ENCODE data around the gene FXYD1.

DNA sequence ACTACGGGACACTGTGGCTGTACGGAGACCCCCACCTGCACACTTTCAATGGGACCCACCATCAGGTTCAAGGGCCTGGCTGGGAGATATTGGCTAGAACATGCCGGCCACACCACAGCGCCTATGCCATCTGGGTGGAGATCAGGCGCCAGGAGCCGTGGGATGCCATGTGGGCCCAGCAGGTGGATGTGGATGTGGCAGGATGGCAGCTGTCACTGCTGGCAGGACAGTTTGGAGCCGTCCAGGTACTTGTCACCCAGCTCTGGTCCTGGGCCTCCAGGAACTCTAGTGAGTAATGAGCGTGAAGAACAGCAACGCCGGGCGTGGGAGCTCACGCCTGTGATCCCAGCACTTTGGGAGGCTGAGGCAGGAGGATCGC lies 38.7 kb upstream of the FXYD1 start:
- TF ChIP-seq POLR2AphosphoS5 (IDR thresholded peaks at IDR 0.05) (no peak), EP300 (IDR thresholded peaks at IDR 0.05; ENCODE audit: low read depth) (no peak)
- TF ChIP-seq, protein P1, sequence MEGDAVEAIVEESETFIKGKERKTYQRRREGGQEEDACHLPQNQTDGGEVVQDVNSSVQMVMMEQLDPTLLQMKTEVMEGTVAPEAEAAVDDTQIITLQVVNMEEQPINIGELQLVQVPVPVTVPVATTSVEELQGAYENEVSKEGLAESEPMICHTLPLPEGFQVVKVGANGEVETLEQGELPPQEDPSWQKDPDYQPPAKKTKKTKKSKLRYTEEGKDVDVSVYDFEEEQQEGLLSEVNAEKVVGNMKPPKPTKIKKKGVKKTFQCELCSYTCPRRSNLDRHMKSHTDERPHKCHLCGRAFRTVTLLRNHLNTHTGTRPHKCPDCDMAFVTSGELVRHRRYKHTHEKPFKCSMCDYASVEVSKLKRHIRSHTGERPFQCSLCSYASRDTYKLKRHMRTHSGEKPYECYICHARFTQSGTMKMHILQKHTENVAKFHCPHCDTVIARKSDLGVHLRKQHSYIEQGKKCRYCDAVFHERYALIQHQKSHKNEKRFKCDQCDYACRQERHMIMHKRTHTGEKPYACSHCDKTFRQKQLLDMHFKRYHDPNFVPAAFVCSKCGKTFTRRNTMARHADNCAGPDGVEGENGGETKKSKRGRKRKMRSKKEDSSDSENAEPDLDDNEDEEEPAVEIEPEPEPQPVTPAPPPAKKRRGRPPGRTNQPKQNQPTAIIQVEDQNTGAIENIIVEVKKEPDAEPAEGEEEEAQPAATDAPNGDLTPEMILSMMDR (IDR thresholded peaks at IDR 0.05): no peak

Measured in transverse colon (tissue), 4 donors.